Cardiac muscle cell (in vitro differentiated cells and primary cell): ENCODE data around the gene SLC38A1. TPM values are rescaled to one million over a fixed set of nuclear protein-coding genes. Genes with fewer than 3 reads are reported as not detected.

Source experiments
- DNase-seq, 2 donors: peaks; one replicate each; pipeline versions ENCODE4 v3.0.0 to v3.0.0-alpha.2; 2010 to 2017; ENCODE audit warnings: low read depth in 1 of 2, low spot score in 1 of 2
- H3K27ac ChIP-seq: fragments of 200-600 bp; sonication (generic); 2 replicates; pipeline ENCODE4 v1.5.1; 2016
- H3K27me3 ChIP-seq: fragments of 200-600 bp; sonication (generic); 2 replicates; pipeline ENCODE4 v1.6.0; 2016; ENCODE audit warnings: control low read depth
- H3K36me3 ChIP-seq: fragments of 200-600 bp; sonication (generic); 2 replicates; pipeline ENCODE4 v1.5.1; 2016; ENCODE audit warnings: control low read depth
- H3K4me1 ChIP-seq: fragments of 200-600 bp; sonication (generic); 2 replicates; pipeline ENCODE4 v1.8.1; 2017; ENCODE audit warnings: low read depth, mild to moderate bottlenecking, mixed run types
- H3K4me3 ChIP-seq: fragments of 200-600 bp; sonication (generic); 2 replicates; pipeline ENCODE4 v1.5.1; 2016; ENCODE audit warnings: mild to moderate bottlenecking
- H3K9me3 ChIP-seq: fragments of 200-600 bp; sonication (generic); 2 replicates; pipeline ENCODE4 v1.5.1; 2017; ENCODE audit warnings: low read depth, mild to moderate bottlenecking, control low read depth
- polyA plus RNA-seq: library from polyadenylated mRNA; unstranded; fragments of >200 nt; fragmentation: Nextera tagmentation; extraction: Ambion mirVana; gene quantifications from 2 replicates; pipeline ENCODE4 v1.2.1, GENCODE V29; 2016
- total RNA-seq: library from RNA; depleted of rRNA; stranded (reverse); fragments of >200 nt; gene quantifications from 2 replicates; pipeline ENCODE4 v1.2.3, GENCODE V29; 2016
- TF ChIP-seq, protein P1 (sequence below): IDR thresholded peaks from 2 replicates; pipeline ENCODE4 v1.5.1; 2012; ENCODE audit warnings: low read depth, mild to moderate bottlenecking, low read length

The SLC38A1 gene
- total and polyA plus RNA-seq, 2 experiments from 2014 or later, result 59.6 to 62.2 TPM

DNA sequence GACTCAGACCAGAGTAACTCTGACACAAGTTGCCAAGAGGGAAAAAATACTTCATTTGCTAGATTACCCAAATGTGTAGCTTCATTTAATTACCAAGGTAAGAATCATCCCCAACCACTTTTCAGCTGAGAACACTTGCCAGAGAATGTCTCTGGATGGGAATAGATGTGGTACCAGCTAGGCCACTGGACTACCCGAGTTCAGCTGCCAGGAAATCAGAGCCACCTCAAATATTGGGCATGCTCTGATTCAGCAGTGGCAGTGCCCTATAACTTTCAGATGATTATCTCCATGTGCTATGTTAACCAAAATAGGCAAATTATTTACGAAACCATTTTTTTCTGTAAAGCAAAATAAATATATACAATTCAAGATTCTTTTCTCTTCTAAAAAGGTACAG lies 80.7 kb downstream of the SLC38A1 start:
- Histone ChIP-seq H3K4me3 (no peak overlapping the region), H3K4me1 (no peaks in the 10 kb centered on the region), H3K27ac (no peak overlapping the region), H3K9me3 (no peaks in the 10 kb centered on the region), H3K27me3 (no peaks in the 10 kb centered on the region), H3K36me3 (peaks cover 6% of the 10 kb centered on the region)
- no peak for DNase-seq
- TF ChIP-seq, protein P1, sequence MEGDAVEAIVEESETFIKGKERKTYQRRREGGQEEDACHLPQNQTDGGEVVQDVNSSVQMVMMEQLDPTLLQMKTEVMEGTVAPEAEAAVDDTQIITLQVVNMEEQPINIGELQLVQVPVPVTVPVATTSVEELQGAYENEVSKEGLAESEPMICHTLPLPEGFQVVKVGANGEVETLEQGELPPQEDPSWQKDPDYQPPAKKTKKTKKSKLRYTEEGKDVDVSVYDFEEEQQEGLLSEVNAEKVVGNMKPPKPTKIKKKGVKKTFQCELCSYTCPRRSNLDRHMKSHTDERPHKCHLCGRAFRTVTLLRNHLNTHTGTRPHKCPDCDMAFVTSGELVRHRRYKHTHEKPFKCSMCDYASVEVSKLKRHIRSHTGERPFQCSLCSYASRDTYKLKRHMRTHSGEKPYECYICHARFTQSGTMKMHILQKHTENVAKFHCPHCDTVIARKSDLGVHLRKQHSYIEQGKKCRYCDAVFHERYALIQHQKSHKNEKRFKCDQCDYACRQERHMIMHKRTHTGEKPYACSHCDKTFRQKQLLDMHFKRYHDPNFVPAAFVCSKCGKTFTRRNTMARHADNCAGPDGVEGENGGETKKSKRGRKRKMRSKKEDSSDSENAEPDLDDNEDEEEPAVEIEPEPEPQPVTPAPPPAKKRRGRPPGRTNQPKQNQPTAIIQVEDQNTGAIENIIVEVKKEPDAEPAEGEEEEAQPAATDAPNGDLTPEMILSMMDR, result no peak

DNA sequence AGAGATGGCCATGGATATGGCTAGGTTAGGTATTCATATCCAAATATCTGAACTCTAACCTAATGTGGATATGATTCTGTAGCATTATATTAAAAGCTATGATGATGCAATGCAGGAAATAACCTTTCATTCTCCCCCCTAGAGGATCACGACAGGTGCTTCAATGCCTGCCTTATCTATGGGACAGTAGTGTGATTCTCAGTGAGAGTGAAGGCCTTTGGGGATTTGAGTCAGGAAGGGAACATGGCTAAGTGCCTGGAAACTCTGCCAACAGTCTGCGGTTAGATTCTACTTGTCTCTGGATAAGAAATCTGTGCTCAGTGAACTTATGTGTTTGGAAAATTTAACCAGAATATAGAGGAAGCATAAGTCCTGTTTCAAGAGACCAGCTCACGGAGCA lies 81.8 kb downstream of the SLC38A1 start:
- no peaks in the 10 kb centered on the region for H3K9me3 ChIP-seq
- H3K27me3 ChIP-seq, result no peaks in the 10 kb centered on the region
- H3K36me3 ChIP-seq, result peaks cover 10% of the 10 kb centered on the region
- no peaks in the 10 kb centered on the region for H3K4me1 ChIP-seq
- H3K27ac ChIP-seq, result no peak overlapping the region
- H3K4me3 ChIP-seq, result no peak overlapping the region
- peak in 1 of 2 donors; percentile 88 for DNase-seq
- TF ChIP-seq, protein P1, result no peak

DNA sequence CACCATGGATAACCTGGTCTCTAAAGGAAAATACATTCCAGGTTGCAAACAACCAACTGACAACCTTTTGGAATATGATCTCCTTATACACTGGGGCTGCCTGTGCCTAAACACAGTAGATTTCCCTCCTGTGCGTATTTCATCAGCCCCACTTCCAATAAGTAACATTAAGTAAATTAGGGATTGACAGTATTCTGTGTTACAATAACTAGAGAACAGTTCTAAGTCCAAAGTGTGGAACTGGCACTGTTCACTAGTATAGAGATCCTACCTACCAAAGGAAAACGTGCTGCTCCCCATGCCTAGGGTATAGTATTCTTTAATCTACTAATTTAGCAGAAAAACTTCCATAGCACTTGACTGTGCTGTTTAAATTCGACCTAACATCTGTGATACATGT lies 82.8 kb downstream of the SLC38A1 start:
- H3K36me3 ChIP-seq, result peaks cover 10% of the 10 kb centered on the region
- H3K9me3 ChIP-seq, result no peaks in the 10 kb centered on the region
- H3K4me1 ChIP-seq, result no peaks in the 10 kb centered on the region
- H3K27ac ChIP-seq, result no peak overlapping the region
- TF ChIP-seq, protein P1, result no peak
- no peaks in the 10 kb centered on the region for H3K27me3 ChIP-seq
- H3K4me3 ChIP-seq, result no peak overlapping the region
- DNase-seq, result no peak

DNA sequence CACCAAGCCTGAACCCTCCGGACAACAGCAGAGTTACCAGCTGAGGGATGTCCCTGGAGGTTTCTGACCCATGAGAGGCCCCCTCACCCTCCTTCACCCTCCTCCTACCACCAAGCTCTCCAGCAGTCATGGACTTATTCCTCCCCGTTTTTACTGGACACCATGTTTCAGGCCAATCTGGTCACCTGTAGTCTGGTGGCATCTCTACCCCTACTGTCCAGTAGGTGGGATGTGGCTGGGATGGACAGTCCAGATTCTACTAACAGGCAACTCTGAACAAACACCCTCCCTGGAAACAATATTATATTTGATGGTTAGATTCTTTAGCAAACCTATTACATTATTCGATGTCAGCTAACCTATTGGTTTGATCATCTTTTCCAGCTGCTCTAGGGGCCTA lies 83.2 kb downstream of the SLC38A1 start:
- no peak for DNase-seq
- TF ChIP-seq, protein P1, result no peak
- H3K27me3 ChIP-seq, result no peaks in the 10 kb centered on the region

DNA sequence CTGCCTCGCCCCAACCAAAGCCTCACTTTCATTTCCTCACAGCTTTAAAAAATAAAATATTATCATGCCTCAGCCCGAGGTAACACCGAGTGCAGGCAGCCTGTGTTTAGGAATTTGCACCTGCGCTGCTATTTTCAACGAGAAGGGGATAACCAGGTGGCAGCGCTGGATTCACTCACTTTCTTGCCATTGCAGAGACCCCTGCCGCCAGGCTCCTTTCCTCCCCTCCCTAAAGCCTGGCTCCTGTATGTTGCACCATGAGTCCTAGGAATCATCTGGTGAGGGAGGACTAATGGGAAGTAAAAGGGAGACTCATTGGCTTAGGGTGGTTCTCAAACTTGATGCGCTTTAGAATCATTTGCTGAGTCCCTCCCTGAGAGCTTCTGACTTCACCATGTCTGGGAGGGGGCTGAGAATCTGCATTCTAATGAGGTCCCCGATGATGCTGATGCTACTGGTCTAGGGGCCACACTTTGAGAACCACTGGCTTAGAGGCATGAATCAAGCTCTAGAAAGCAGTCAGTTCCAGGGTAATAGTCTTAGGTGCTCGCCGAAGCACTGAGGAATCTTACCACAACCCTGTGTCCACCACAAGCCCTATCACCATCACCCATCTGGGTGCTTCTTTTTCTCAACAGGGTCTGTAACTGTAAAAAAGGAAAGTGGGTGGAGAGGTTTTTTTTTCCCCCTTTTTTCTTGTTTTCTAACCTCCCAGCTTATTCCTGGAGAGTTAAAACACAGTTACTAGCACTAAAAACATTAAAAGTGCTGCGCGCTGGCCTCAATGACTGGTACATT lies 83.8 kb downstream of the SLC38A1 start:
- Histone ChIP-seq H3K4me3 (no peak overlapping the region), H3K9me3 (no peaks in the 10 kb centered on the region), H3K27me3 (no peaks in the 10 kb centered on the region), H3K27ac (no peak overlapping the region), H3K36me3 (peaks cover 10% of the 10 kb centered on the region), H3K4me1 (no peaks in the 10 kb centered on the region)
- no peak for DNase-seq
- TF ChIP-seq, protein P1, result no peak

More for the DNA sequence above, 83.2 kb downstream of the SLC38A1 start:
- Histone ChIP-seq H3K4me1 (no peaks in the 10 kb centered on the region), H3K36me3 (peaks cover 10% of the 10 kb centered on the region), H3K9me3 (no peaks in the 10 kb centered on the region), H3K4me3 (no peak overlapping the region), H3K27ac (no peak overlapping the region)
